Measurements from ENCODE around the gene CHST9. TPM values are rescaled to one million over a fixed set of nuclear protein-coding genes. Genes with fewer than 3 reads are reported as not detected.
A peak's percentile ranks its signal among the peaks of the same experiment; 100 is the strongest.
"Not testable (repeated sequence)": the region's sequence is repeated elsewhere in the genome, so short reads cannot be mapped to it uniquely, and the experiment has no call there.

Gene CHST9
- total and polyA plus RNA-seq, 5 experiments from 2014 or later: not detected

DNA sequence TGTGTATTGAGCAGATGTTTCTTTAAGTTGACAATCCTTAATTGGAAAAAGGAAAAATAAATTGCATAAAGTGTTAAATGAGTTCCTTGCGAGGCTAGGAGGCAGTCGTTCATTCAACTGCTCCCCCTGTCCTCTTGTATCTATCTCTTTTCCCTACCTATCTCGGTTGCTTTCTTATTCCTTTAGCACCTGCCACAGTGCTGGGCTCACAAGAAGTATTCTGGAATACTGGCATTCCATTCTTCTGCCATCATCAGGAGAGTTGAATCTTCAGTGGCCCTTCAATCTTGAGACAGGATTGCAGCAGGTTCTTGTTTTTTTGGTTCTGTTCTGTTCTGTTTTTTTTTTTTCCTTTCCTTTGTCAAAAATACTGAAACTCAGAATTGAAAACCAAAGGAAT lies 176.5 kb downstream of the CHST9 start:
- Mint-ChIP-seq H3K4me3 (no peak overlapping the region), H3K4me1 (no peaks in the 10 kb centered on the region), H3K27me3 (peaks cover 0 to 7% (median 2%) of the 10 kb centered on the region in 5 donors), H3K36me3 (no peaks in the 10 kb centered on the region), H3K27ac (no peak overlapping the region), H3K9me3 (peaks cover 0 to 17% (median 3%) of the 10 kb centered on the region in 9 donors)
- POLR2A ChIA-PET: no interaction called here
- no peak for DNase-seq
- no peak for ATAC-seq

DNA sequence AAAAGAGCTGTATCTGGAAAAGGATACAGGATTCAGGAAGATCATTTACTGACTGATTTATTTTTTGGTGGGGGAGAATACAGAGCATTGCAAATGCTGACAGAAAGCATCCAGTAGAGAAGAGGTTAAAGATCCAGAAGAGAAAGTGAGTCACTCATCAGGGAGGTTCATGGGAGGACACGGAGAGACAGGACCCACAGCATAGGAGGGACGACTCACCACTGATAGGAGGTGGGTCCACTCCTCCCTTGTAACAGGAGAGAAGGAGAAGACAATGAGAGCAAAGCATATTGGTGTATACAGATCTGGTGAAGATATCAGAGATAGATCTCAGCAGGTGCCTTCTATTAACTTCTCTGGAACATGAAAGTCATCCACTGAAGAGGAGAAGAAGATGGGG lies 177.2 kb downstream of the CHST9 start:
- H3K36me3 Mint-ChIP-seq: no peaks in the 10 kb centered on the region
- H3K9me3 Mint-ChIP-seq: peaks cover 0 to 17% (median 3%) of the 10 kb centered on the region in 9 donors
- POLR2A ChIA-PET: no interaction called here
- H3K4me3 Mint-ChIP-seq: no peak overlapping the region
- H3K27me3 Mint-ChIP-seq: peaks cover 0 to 7% (median 2%) of the 10 kb centered on the region in 5 donors
- H3K27ac Mint-ChIP-seq: no peak overlapping the region
- ATAC-seq (no peak), DNase-seq (no peak)
- H3K4me1 Mint-ChIP-seq: no peaks in the 10 kb centered on the region

DNA sequence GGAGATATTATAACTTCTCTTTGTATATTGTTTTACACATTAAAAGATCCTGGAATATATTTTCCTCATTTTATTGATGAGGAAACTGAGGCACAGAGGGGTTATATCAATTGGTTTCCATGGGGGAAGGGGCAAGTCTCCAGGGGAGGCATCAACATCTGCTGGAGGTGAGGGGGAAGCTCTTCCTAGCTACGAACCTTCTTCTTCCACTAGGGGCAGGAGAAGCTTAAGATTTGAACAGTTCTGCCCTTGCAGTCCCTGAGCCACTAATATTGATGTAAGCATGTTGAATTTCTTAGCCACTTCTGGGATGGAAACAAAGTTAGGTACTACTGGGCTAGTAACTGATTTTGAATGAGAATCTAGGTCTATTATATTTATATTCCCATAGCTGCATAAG lies 179.5 kb downstream of the CHST9 start:
- Mint-ChIP-seq H3K9me3 (peaks cover 0 to 14% (median 2%) of the 10 kb centered on the region in 9 donors), H3K27me3 (peaks cover 0 to 7% (median 2%) of the 10 kb centered on the region in 5 donors), H3K4me1 (no peaks in the 10 kb centered on the region), H3K36me3 (no peaks in the 10 kb centered on the region), H3K27ac (no peak overlapping the region), H3K4me3 (no peak overlapping the region)
- DNase-seq: no peak
- ATAC-seq: no peak
- POLR2A ChIA-PET: no interaction called here

- DNase-seq: no peak
These were observed 180.9 kb downstream of the CHST9 start for GRCh38 chr18:27004056-27004829.

GRCh38 chr18:26999797-27000196 lies 185.3 kb downstream of the CHST9 start:
- no peaks in the 10 kb centered on the region for H3K4me1 Mint-ChIP-seq
- no peaks in the 10 kb centered on the region for H3K36me3 Mint-ChIP-seq
- no peak overlapping the region for H3K27ac Mint-ChIP-seq
- ATAC-seq (no peak), DNase-seq (no peak)
- H3K4me3 Mint-ChIP-seq: no peak overlapping the region
- H3K9me3 Mint-ChIP-seq: peaks cover 0 to 9% (median 0%) of the 10 kb centered on the region in 9 donors
- POLR2A ChIA-PET: no interaction called here
- peaks cover 0 to 3% (median 1%) of the 10 kb centered on the region in 5 donors for H3K27me3 Mint-ChIP-seq

More at GRCh38 chr18:27004056-27004829, 180.9 kb downstream of the CHST9 start:
- Mint-ChIP-seq H3K4me3 (no peak overlapping the region), H3K27me3 (peaks cover 0 to 7% (median 2%) of the 10 kb centered on the region in 5 donors), H3K36me3 (no peaks in the 10 kb centered on the region), H3K27ac (peak overlapping the region in 1 of 10 donors; percentile 1), H3K9me3 (peaks cover 0 to 14% (median 0%) of the 10 kb centered on the region in 9 donors), H3K4me1 (no peaks in the 10 kb centered on the region)
- POLR2A ChIA-PET: no interaction called here
- no peak for ATAC-seq

- peaks cover 0 to 1% (median 0%) of the 10 kb centered on the region in 5 donors for H3K27me3 Mint-ChIP-seq
- H3K36me3 Mint-ChIP-seq: no peaks in the 10 kb centered on the region
- POLR2A ChIA-PET: no interaction called here
- DNase-seq (no peak), ATAC-seq (no peak)
- H3K4me3 Mint-ChIP-seq: no peak overlapping the region
- H3K27ac Mint-ChIP-seq: peak overlapping the region in 1 of 10 donors; percentile 46
- H3K9me3 Mint-ChIP-seq: peaks cover 0 to 17% (median 5%) of the 10 kb centered on the region in 9 donors
- no peaks in the 10 kb centered on the region for H3K4me1 Mint-ChIP-seq
These were observed 191.5 kb downstream of the CHST9 start for GRCh38 chr18:26993568-26993967.

- Mint-ChIP-seq H3K4me3 (no peak overlapping the region), H3K4me1 (no peaks in the 10 kb centered on the region), H3K27me3 (peaks cover 0 to 1% (median 0%) of the 10 kb centered on the region in 5 donors), H3K27ac (no peak overlapping the region), H3K9me3 (peaks cover 0 to 14% (median 5%) of the 10 kb centered on the region in 9 donors), H3K36me3 (no peaks in the 10 kb centered on the region)
- POLR2A ChIA-PET: no interaction called here
- ATAC-seq (no peak), DNase-seq (no peak)
These were observed 192.2 kb downstream of the CHST9 start for GRCh38 chr18:26992926-26993325.

- H3K36me3 Mint-ChIP-seq: peaks cover 0 to 5% (median 0%) of the 10 kb centered on the region in 3 donors
- no peak overlapping the region for H3K4me3 Mint-ChIP-seq
- H3K9me3 Mint-ChIP-seq: peaks cover 0 to 27% (median 6%) of the 10 kb centered on the region in 9 donors
- H3K27ac Mint-ChIP-seq: no peak overlapping the region
- H3K4me1 Mint-ChIP-seq: no peaks in the 10 kb centered on the region
- DNase-seq (no peak), ATAC-seq (no peak)
- POLR2A ChIA-PET: no interaction called here
- H3K27me3 Mint-ChIP-seq: peaks cover 0 to 1% (median 0%) of the 10 kb centered on the region in 5 donors
These were observed 195.3 kb downstream of the CHST9 start for GRCh38 chr18:26989842-26990241.

GRCh38 chr18:26981360-26982082 lies 203.6 kb downstream of the CHST9 start:
- Mint-ChIP-seq H3K9me3 (peaks cover 0 to 17% (median 6%) of the 10 kb centered on the region in 9 donors), H3K27ac (no peak overlapping the region), H3K27me3 (peaks cover 0 to 3% (median 2%) of the 10 kb centered on the region in 5 donors), H3K4me1 (peaks cover 0 to 3% (median 0%) of the 10 kb centered on the region in 4 donors), H3K4me3 (no peak overlapping the region), H3K36me3 (peaks cover 0 to 5% (median 0%) of the 10 kb centered on the region in 3 donors)
- ATAC-seq (no peak), DNase-seq (no peak)
- POLR2A ChIA-PET: no interaction called here

GRCh38 chr18:26978812-26979341 lies 206.2 kb downstream of the CHST9 start:
- DNase-seq: no peak
- H3K4me1 Mint-ChIP-seq: peaks cover 0 to 3% (median 0%) of the 10 kb centered on the region in 4 donors
- no peak for ATAC-seq
- peaks cover 0 to 3% (median 2%) of the 10 kb centered on the region in 5 donors for H3K27me3 Mint-ChIP-seq
- no peak overlapping the region for H3K27ac Mint-ChIP-seq
- no peaks in the 10 kb centered on the region for H3K36me3 Mint-ChIP-seq
- no peak overlapping the region for H3K4me3 Mint-ChIP-seq
- POLR2A ChIA-PET: no interaction called here
- H3K9me3 Mint-ChIP-seq: peaks cover 0 to 5% (median 0%) of the 10 kb centered on the region in 9 donors

DNA sequence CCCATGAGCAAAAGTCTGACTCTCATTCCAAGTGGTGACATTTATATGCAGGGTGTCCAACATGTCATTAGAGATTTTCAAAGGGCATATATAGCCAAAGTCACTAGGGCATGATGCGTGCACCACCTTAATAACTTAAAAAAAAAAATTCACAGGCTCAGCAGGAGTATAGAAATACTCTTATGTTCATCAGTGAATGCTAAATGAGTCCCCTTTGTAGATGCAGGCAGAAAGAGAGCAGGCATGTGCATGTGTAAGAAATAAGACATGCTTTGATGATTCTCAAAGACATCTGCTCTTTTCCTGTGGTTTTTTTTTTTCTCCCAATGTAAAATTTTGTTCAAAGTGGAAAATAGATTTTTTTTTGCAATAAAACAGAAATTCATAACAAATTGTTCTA lies 207.3 kb downstream of the CHST9 start:
- POLR2A ChIA-PET: no interaction called here
- peaks cover 0 to 1% (median 0%) of the 10 kb centered on the region in 5 donors for H3K27me3 Mint-ChIP-seq
- H3K4me3 Mint-ChIP-seq: no peak overlapping the region
- peaks cover 0 to 4% (median 0%) of the 10 kb centered on the region in 9 donors for H3K9me3 Mint-ChIP-seq
- no peaks in the 10 kb centered on the region for H3K36me3 Mint-ChIP-seq
- ATAC-seq (no peak), DNase-seq (no peak)
- peaks cover 0 to 3% (median 1%) of the 10 kb centered on the region in 4 donors for H3K4me1 Mint-ChIP-seq
- no peak overlapping the region for H3K27ac Mint-ChIP-seq

DNA sequence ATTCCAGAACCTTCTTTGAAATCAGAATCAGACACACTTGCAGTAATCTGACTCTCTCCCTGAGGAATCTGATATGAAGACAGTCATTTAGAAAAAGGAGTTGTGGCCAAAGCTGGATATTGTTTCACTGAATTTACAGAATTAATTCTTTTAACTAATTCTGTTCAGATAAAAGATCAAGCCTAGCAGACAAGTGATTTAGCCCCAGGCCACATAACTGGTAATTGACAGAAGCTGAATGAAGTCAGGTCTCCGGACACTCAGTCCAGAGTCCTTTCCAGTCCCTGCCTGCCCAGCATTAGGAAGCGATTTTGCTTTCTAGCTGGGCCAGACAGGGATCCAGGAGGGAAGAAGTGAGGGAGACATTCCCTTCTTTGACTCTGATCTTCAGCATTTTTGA lies 208.9 kb downstream of the CHST9 start:
- POLR2A ChIA-PET: no interaction called here
- H3K36me3 Mint-ChIP-seq: no peaks in the 10 kb centered on the region
- H3K27me3 Mint-ChIP-seq: peaks cover 0 to 1% (median 0%) of the 10 kb centered on the region in 5 donors
- DNase-seq: no peak
- H3K4me3 Mint-ChIP-seq: no peak overlapping the region
- H3K9me3 Mint-ChIP-seq: peaks cover 0 to 4% (median 0%) of the 10 kb centered on the region in 9 donors
- H3K4me1 Mint-ChIP-seq: peaks cover 0 to 3% (median 1%) of the 10 kb centered on the region in 4 donors
- no peak for ATAC-seq
- H3K27ac Mint-ChIP-seq: peak overlapping the region in 1 of 10 donors; percentile 61

DNA sequence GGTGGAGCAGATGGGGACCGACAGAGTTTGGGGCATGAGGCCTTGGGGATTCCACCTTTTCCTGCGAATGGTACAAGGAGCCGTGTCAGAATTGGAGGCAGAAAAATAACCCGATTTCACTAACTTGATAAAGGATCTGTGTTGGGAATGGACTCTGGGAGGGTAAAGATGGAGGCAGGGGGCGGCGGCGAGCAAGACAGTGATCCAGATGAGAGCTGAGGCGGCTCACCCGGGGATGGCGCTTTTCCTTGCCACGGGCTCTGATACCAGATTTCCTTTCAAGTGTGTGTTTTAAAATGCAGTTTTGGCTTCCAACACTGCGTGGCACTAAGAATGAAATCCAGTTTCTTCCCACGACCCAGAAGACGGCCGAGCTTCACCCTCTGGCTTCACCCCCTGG lies 212.6 kb downstream of the CHST9 start:
- DNase-seq, H3K36me3 Mint-ChIP-seq, H3K4me3 Mint-ChIP-seq, H3K4me1 Mint-ChIP-seq, POLR2A ChIA-PET, ATAC-seq, H3K27me3 Mint-ChIP-seq, H3K27ac Mint-ChIP-seq: not testable (repeated sequence)
- peaks cover 0 to 11% (median 0%) of the 10 kb centered on the region in 9 donors for H3K9me3 Mint-ChIP-seq

Measured in naive thymus-derived CD8-positive, alpha-beta T cell (primary cell).